Hair follicular keratinocyte (primary cell): ENCODE data around the gene PDSS2. TPM values are rescaled to one million over a fixed set of nuclear protein-coding genes. Genes with fewer than 3 reads are reported as not detected.

ENCODE experiments used
- total RNA-seq: library from RNA; depleted of rRNA; stranded (reverse); fragments of >200 nt; gene quantifications from 2 replicates; pipeline ENCODE4 v1.2.3, GENCODE V29; 2015

PDSS2 gene
- 9.0 and 10.2 TPM in 2 replicates for total RNA-seq

GRCh38 chr6:107459283-107460082 is at the start of gene PDSS2:
Gene PDSS2 (minus strand): TSS chr6:107459564. CDS start chr6:107459285, 279 bp downstream.

GRCh38 chr6:107489636-107490565 is 30.5 kb upstream of the PDSS2 start, which contains the start of gene SOBP:
Gene SOBP (plus strand): TSS chr6:107490117. CDS start chr6:107490617, 500 bp downstream.

GRCh38 chr6:107114926-107115694 is 344.3 kb downstream of the PDSS2 start, which contains the start of gene BEND3:
Gene BEND3 (minus strand): TSS chr6:107115515. CDS start chr6:107099285, 16,230 bp downstream.

Other genes starting within 250 kb of the PDSS2 start
- 0.19 TPM in 1 of 2 replicates, not detected in the other for gene SOBP, start 30.6 kb upstream of the PDSS2 start, total RNA-seq